Measurements from ENCODE around the gene SIAE. TPM values are rescaled to one million over a fixed set of nuclear protein-coding genes. Genes with fewer than 3 reads are reported as not detected.

SIAE gene, protein sequence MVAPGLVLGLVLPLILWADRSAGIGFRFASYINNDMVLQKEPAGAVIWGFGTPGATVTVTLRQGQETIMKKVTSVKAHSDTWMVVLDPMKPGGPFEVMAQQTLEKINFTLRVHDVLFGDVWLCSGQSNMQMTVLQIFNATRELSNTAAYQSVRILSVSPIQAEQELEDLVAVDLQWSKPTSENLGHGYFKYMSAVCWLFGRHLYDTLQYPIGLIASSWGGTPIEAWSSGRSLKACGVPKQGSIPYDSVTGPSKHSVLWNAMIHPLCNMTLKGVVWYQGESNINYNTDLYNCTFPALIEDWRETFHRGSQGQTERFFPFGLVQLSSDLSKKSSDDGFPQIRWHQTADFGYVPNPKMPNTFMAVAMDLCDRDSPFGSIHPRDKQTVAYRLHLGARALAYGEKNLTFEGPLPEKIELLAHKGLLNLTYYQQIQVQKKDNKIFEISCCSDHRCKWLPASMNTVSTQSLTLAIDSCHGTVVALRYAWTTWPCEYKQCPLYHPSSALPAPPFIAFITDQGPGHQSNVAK
- 24.7 TPM for polyA plus RNA-seq (2013)

DNA sequence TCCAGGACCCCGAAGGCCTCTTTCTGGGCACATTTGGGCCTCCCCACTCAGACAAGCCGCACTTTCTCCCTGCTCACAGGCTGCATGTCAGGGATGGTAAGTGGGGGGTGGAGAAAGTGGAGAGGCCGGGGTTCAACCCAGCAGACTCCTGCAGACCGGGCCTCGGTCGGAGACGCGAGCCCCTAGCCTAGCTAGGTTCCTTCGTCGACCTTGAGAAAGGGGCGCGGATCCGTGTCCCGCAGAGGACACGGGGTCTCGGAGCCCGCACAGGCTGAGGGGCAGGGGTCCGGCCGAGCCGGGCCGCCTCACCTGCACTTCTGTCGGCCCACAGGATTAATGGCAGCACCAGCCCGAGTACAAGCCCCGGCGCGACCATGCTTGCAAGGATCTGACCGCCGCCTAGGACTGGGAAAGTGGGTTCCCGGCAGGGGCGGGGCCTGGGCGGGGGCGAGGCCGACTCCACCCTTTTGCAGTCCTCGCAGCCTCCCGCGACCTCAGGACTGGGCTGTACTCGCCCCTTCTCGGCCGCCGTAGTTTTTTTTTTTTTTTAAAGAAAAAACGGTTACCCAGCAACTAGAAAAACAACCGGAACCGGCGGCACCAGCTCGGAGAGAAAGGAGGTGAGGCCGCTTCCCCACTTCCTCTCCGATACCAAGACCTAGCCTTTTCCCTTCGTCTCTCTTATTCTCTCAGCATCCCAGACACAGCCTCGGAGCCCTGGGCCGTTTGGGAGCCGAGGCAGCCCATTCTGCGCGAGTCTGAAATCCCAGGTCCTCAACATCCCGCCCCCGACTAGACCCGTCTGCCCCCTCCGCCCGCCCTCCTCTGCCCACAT lies at the start of gene SIAE, which contains the start of gene SPA17:
TSS of gene SIAE (minus strand) at position 407 of the 835 bp plus-strand sequence. CDS start at position 376, 31 bp downstream.
TSS of gene SPA17 (plus strand) at position 572 of the 835 bp plus-strand sequence. CDS start 1,361 bp downstream, outside the sequence.
- under 1% methylated on average over 45 of the region's 58 CpGs for WGBS (ENCODE audit: insufficient coverage)
- no peaks in the 10 kb centered on the region for H3K27me3 ChIP-seq (replicated peaks in 2 of 5; ENCODE audit: control insufficient read depth in 4 of 5, insufficient read depth in 5 of 5, low read length in 4 of 5)
- H3K9me3 ChIP-seq (ENCODE audit: control extremely low read depth in 1 of 5, control insufficient read depth in 4 of 5, insufficient read depth in 2 of 5, low read depth in 1 of 5, low read length in 4 of 5) = no peaks in the 10 kb centered on the region
- ChIA-PET CTCF (interaction anchor here (0.8 to 7.0 kb wide), 8 partner anchors 23 to 164 kb away, joined by 3 to 139 read pairs (median 4); partner anchors contain the start of gene ESAM), POLR2A (interaction anchor here (0.6 to 1.2 kb wide), 3 partner anchors 21 to 126 kb away, joined by 3 to 7 read pairs (median 3); partner anchors contain the start of gene MSANTD2)
- peak; percentile 97 to 98 (median 97) for DNase-seq
- no peaks in the 10 kb centered on the region for H3K36me3 ChIP-seq (ENCODE audit: control insufficient read depth in 4 of 4, insufficient read depth in 4 of 4, low read length in 3 of 4)
- peak within 1 kb of the TSS; percentile 73 to 91 for H3K27ac ChIP-seq (ENCODE audit: insufficient read depth in 1 of 2, low read depth in 1 of 2, low read length in 2 of 2, poor library complexity in 1 of 2, severe bottlenecking in 2 of 2)
- peak within 1 kb of the TSS; percentile 66 to 92 (median 82) for H3K4me3 ChIP-seq (ENCODE audit: control insufficient read depth in 1 of 7, extremely low read depth in 1 of 7, insufficient read depth in 4 of 7, low read depth in 2 of 7, low read length in 6 of 7)
- H3K4me1 ChIP-seq (ENCODE audit: control extremely low read depth in 1 of 4, control insufficient read depth in 4 of 4, insufficient read depth in 4 of 4, low read length in 3 of 4) = peaks cover 28 to 53% (median 45%) of the 10 kb centered on the region in 4 experiments

DNA sequence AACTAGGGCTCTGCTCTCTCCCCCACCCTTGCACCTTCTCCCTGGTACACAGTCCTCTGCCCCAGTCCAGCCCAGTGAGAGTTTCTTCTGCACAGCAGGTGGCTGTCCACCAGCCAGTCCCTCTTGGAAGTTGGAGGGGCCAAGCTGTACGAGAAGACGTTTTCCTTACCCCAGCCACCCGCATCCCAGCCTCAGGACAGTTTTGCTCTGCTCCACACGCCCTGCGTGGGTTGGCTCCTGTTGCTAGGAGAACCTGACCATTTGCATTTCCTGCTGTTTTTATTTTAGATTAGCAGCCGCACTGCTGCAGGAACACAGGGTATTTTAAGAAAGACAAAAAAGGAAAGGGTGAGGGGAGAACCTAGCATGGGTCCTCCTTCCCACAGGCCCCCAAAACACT lies 48.6 kb upstream of the SIAE start:
- Histone ChIP-seq H3K27me3 (replicated peaks in 2 of 5; ENCODE audit: control insufficient read depth in 4 of 5, insufficient read depth in 5 of 5, low read length in 4 of 5) (peaks cover 0 to 19% (median 8%) of the 10 kb centered on the region in 5 experiments), H3K9me3 (ENCODE audit: control extremely low read depth in 1 of 5, control insufficient read depth in 4 of 5, insufficient read depth in 2 of 5, low read depth in 1 of 5, low read length in 4 of 5) (no peaks in the 10 kb centered on the region), H3K36me3 (ENCODE audit: control insufficient read depth in 4 of 4, insufficient read depth in 4 of 4, low read length in 3 of 4) (no peaks in the 10 kb centered on the region), H3K4me1 (ENCODE audit: control extremely low read depth in 1 of 4, control insufficient read depth in 4 of 4, insufficient read depth in 4 of 4, low read length in 3 of 4) (peaks cover 20 to 79% (median 54%) of the 10 kb centered on the region in 4 experiments), H3K27ac (ENCODE audit: insufficient read depth in 1 of 2, low read depth in 1 of 2, low read length in 2 of 2, poor library complexity in 1 of 2, severe bottlenecking in 2 of 2) (no peak overlapping the region), H3K4me3 (ENCODE audit: control insufficient read depth in 1 of 7, extremely low read depth in 1 of 7, insufficient read depth in 4 of 7, low read depth in 2 of 7, low read length in 6 of 7) (peak overlapping the region in 4 of 7 experiments; percentile 9 to 54 (median 37))
- WGBS (ENCODE audit: insufficient coverage) = 0% methylated on average over 6 of the region's 6 CpGs
- ChIA-PET POLR2A (no interaction called here), CTCF (no interaction called here)
- DNase-seq = no peak

DNA sequence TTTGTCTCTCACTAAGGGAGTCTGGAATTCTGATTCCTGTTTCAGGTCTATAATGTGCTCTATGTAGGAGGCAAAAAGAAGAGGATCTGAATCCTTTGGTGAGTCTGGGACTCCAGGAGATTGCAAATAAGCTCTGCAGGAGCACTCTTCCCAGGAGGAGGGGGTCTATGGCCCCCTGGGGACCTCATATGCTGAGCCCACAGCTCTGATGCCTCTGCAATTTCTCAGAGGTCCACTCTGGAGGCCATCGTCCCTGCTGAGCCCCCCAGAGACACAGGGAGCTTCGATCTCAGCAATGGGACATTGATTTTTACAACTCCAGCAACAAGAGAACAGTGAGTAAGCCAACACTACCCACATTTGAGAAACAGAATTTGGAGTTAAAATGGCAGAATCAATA lies 46.0 kb upstream of the SIAE start:
- WGBS (ENCODE audit: insufficient coverage) = 100% methylated on average over 1 of the region's 2 CpGs
- ChIA-PET POLR2A (no interaction called here), CTCF (interaction anchor here (1.1 to 2.0 kb wide), 4 partner anchors 11 to 49 kb away, joined by 3 to 7 read pairs (median 6); no protein-coding TSS in a partner anchor)
- H3K9me3 ChIP-seq (ENCODE audit: control extremely low read depth in 1 of 5, control insufficient read depth in 4 of 5, insufficient read depth in 2 of 5, low read depth in 1 of 5, low read length in 4 of 5) = no peaks in the 10 kb centered on the region
- no peaks in the 10 kb centered on the region for H3K36me3 ChIP-seq (ENCODE audit: control insufficient read depth in 4 of 4, insufficient read depth in 4 of 4, low read length in 3 of 4)
- H3K4me3 ChIP-seq (ENCODE audit: control insufficient read depth in 1 of 7, extremely low read depth in 1 of 7, insufficient read depth in 4 of 7, low read depth in 2 of 7, low read length in 6 of 7) = no peak overlapping the region
- H3K4me1 ChIP-seq (ENCODE audit: control extremely low read depth in 1 of 4, control insufficient read depth in 4 of 4, insufficient read depth in 4 of 4, low read length in 3 of 4) = peaks cover 14 to 72% (median 50%) of the 10 kb centered on the region in 4 experiments
- H3K27me3 ChIP-seq (replicated peaks in 2 of 5; ENCODE audit: control insufficient read depth in 4 of 5, insufficient read depth in 5 of 5, low read length in 4 of 5) = peaks cover 0 to 19% (median 8%) of the 10 kb centered on the region in 5 experiments
- DNase-seq = no peak
- no peak overlapping the region for H3K27ac ChIP-seq (ENCODE audit: insufficient read depth in 1 of 2, low read depth in 1 of 2, low read length in 2 of 2, poor library complexity in 1 of 2, severe bottlenecking in 2 of 2)

DNA sequence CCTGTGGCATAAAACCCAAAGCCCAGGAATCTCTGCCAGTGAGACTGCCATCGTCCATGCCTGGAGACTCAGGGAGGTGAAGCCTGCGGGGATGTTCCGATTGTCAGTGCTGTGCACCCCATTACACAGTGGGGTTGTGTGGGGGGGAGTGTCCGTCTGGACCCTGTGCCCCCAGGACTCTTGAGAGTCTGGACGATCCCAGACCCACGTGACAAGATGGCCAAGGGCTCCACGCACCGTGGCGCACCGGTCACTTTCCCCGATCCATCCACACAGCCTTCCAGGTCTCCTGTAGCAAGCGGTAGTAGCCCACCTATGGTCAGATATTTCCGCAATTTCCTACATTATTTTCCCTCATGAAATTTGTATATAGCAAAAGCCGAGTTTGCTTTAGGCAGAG lies 45.3 kb upstream of the SIAE start:
- Histone ChIP-seq H3K36me3 (ENCODE audit: control insufficient read depth in 4 of 4, insufficient read depth in 4 of 4, low read length in 3 of 4) (no peaks in the 10 kb centered on the region), H3K4me3 (ENCODE audit: control insufficient read depth in 1 of 7, extremely low read depth in 1 of 7, insufficient read depth in 4 of 7, low read depth in 2 of 7, low read length in 6 of 7) (peak overlapping the region in 1 of 7 experiments; percentile 79), H3K27ac (ENCODE audit: insufficient read depth in 1 of 2, low read depth in 1 of 2, low read length in 2 of 2, poor library complexity in 1 of 2, severe bottlenecking in 2 of 2) (no peak overlapping the region), H3K4me1 (ENCODE audit: control extremely low read depth in 1 of 4, control insufficient read depth in 4 of 4, insufficient read depth in 4 of 4, low read length in 3 of 4) (peaks cover 12 to 65% (median 45%) of the 10 kb centered on the region in 4 experiments), H3K9me3 (ENCODE audit: control extremely low read depth in 1 of 5, control insufficient read depth in 4 of 5, insufficient read depth in 2 of 5, low read depth in 1 of 5, low read length in 4 of 5) (no peaks in the 10 kb centered on the region), H3K27me3 (replicated peaks in 2 of 5; ENCODE audit: control insufficient read depth in 4 of 5, insufficient read depth in 5 of 5, low read length in 4 of 5) (peaks cover 0 to 19% (median 8%) of the 10 kb centered on the region in 5 experiments)
- CTCF ChIA-PET = interaction anchor here (1.1 to 2.2 kb wide), 3 partner anchors 15 to 48 kb away, joined by 3 to 8 read pairs (median 6); no protein-coding TSS in a partner anchor
- no peak for DNase-seq
- POLR2A ChIA-PET = interaction anchor here (1.2 kb wide), 1 partner anchor 41 kb away, joined by 3 read pairs; no protein-coding TSS in a partner anchor
- 85% methylated on average over 14 of the region's 14 CpGs for WGBS (ENCODE audit: insufficient coverage)

DNA sequence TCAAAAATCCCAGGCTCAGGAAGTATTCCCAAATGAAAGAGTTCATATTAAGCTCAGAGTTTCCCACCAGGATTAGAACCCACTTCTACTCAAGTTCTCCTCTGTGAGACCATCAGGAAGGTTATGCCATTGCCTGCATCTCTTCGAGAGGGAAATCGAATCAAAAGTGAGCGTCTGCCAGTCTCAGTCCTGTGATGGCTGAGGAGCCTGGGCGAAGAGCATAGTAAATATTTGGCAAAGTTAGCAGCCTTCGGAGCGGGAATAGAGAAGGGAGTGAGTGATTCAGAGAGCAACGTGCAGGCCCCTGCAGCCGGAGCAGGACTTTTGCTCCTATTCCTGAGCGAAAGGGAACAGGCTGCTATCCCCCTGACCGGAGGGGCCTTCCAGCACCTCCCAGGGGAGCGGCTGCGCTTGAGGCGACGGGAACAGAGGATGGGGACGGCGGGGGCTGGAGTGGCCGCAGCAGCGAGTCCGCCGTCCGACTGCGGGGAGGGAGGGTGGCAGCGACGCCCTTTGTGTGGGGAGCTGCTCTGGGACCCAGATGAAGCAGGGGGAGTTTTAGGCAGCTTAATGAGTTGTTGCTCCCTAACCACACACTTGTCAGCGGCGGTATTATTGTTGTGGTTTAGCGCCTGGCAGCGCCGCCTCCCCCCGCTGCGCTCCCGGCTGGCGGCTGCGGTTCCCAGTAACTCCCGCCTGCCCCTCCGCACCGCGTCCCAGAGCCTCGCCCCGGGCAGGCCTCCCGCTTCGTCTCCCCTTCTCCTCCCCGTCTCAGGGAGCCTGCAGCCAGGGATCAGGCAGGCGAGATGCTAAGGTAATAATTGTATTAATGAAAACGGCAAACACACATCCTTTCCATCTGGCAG lies 44.5 kb upstream of the SIAE start:
- peak overlapping the region; percentile 23 to 79 (median 46) for H3K4me3 ChIP-seq (ENCODE audit: control insufficient read depth in 1 of 7, extremely low read depth in 1 of 7, insufficient read depth in 4 of 7, low read depth in 2 of 7, low read length in 6 of 7)
- H3K27me3 ChIP-seq (replicated peaks in 2 of 5; ENCODE audit: control insufficient read depth in 4 of 5, insufficient read depth in 5 of 5, low read length in 4 of 5) = peaks cover 0 to 19% (median 8%) of the 10 kb centered on the region in 5 experiments
- H3K27ac ChIP-seq (ENCODE audit: insufficient read depth in 1 of 2, low read depth in 1 of 2, low read length in 2 of 2, poor library complexity in 1 of 2, severe bottlenecking in 2 of 2) = no peak overlapping the region
- ChIA-PET POLR2A (interaction anchor here (1.2 to 1.6 kb wide), 3 partner anchors 8 to 45 kb away, joined by 3 to 7 read pairs (median 3); partner anchors contain the start of genes SIAE and SPA17), CTCF (interaction anchor here (0.8 to 2.2 kb wide), 10 partner anchors 12 to 47 kb away, joined by 3 to 8 read pairs (median 4); partner anchors contain the start of genes NRGN and VSIG2)
- no peaks in the 10 kb centered on the region for H3K36me3 ChIP-seq (ENCODE audit: control insufficient read depth in 4 of 4, insufficient read depth in 4 of 4, low read length in 3 of 4)
- DNase-seq = peak; percentile 34 to 72 (median 69)
- under 1% methylated on average over 28 of the region's 45 CpGs for WGBS (ENCODE audit: insufficient coverage)
- H3K4me1 ChIP-seq (ENCODE audit: control extremely low read depth in 1 of 4, control insufficient read depth in 4 of 4, insufficient read depth in 4 of 4, low read length in 3 of 4) = peaks cover 12 to 61% (median 44%) of the 10 kb centered on the region in 4 experiments
- H3K9me3 ChIP-seq (ENCODE audit: control extremely low read depth in 1 of 5, control insufficient read depth in 4 of 5, insufficient read depth in 2 of 5, low read depth in 1 of 5, low read length in 4 of 5) = no peaks in the 10 kb centered on the region
